Bronchial epithelial cell (primary cell): ENCODE measurements around the gene ACADS. TPM values are rescaled to one million over a fixed set of nuclear protein-coding genes. Genes with fewer than 3 reads are reported as not detected.
A peak's percentile ranks its signal among the peaks of the same experiment; 100 is the strongest.

ENCODE experiments used
- DNase-seq: peaks from one replicate; pipeline ENCODE4 v3.0.0-alpha.2; 2010; ENCODE audit warnings: low read depth
- FAIRE-seq: peaks from 2 replicates; lab custom pipeline; 2011; peaks lifted over from hg19 to GRCh38; lab: Jason Lieb, UNC
- H3K27me3 ChIP-seq: 2 replicates; pipeline ENCODE4 v1.5.1; 2011; ENCODE audit warnings: low read length; ENCODE audit not compliant: control insufficient read depth, insufficient read depth
- H3K36me3 ChIP-seq: 2 replicates; pipeline ENCODE4 v1.5.1; 2011; ENCODE audit warnings: low read length; ENCODE audit not compliant: control insufficient read depth, insufficient read depth
- H3K4me3 ChIP-seq: 2 replicates; pipeline ENCODE4 v1.5.1; 2011; ENCODE audit warnings: mild to moderate bottlenecking, low read depth, low read length, control low read depth
- CTCF ChIP-seq: IDR thresholded peaks from 2 replicates; pipeline ENCODE4 v1.5.1; 2011; ENCODE audit warnings: mild to moderate bottlenecking, moderate library complexity, low read length, control low read depth, inconsistent platforms; ENCODE audit not compliant: insufficient read depth, severe bottlenecking
- total RNA-seq: library from RNA; depleted of rRNA; stranded (reverse); fragments of >200 nt; gene quantifications from 2 replicates; pipeline ENCODE4 v1.2.1, GENCODE V29; 2014

Gene ACADS
- 7.4 and 8.2 TPM in 2 replicates for total RNA-seq

- FAIRE-seq, result no peak
- Histone ChIP-seq H3K4me3 (peak within 1 kb of the TSS; percentile 67), H3K27me3 (no peaks in the 10 kb centered on the region), H3K36me3 (peaks cover 6% of the 10 kb centered on the region)
- no peak for TF ChIP-seq CTCF
- peak; percentile 59 for DNase-seq
Observed at GRCh38 chr12:120725659-120726509, at the start of gene ACADS. Gene ACADS, plus strand, starts transcription at chr12:120725826. Its CDS starts 60 bp downstream, at chr12:120725886.

GRCh38 chr12:120677765-120678473, 47.7 kb upstream of the ACADS start:
- no peak for TF ChIP-seq CTCF
- Histone ChIP-seq H3K27me3 (no peaks in the 10 kb centered on the region), H3K4me3 (no peak overlapping the region), H3K36me3 (no peaks in the 10 kb centered on the region)
- peak; percentile 17 for DNase-seq
- FAIRE-seq, result no peak

- DNase-seq (peak; percentile 20), FAIRE-seq (no peak)
- TF ChIP-seq CTCF, result no peak
- Histone ChIP-seq H3K27me3 (no peaks in the 10 kb centered on the region), H3K4me3 (no peak overlapping the region), H3K36me3 (no peaks in the 10 kb centered on the region)
Observed at GRCh38 chr12:120678572-120678971, 47.1 kb upstream of the ACADS start.

- no peak overlapping the region for H3K4me3 ChIP-seq
- TF ChIP-seq CTCF, result no peak
- H3K27me3 ChIP-seq, result no peaks in the 10 kb centered on the region
- FAIRE-seq (no peak), DNase-seq (no peak)
- H3K36me3 ChIP-seq, result no peaks in the 10 kb centered on the region
Observed at GRCh38 chr12:120680165-120680738, 45.4 kb upstream of the ACADS start.

GRCh38 chr12:120684523-120684932, 41.1 kb upstream of the ACADS start:
- TF ChIP-seq CTCF, result no peak
- peak; percentile 74 for DNase-seq
- Histone ChIP-seq H3K27me3 (no peaks in the 10 kb centered on the region), H3K4me3 (no peak overlapping the region), H3K36me3 (no peaks in the 10 kb centered on the region)
- no peak for FAIRE-seq
